NCI-H2107 (cell line): ENCODE measurements around the gene LGR5.
"Not testable (repeated sequence)": the region's sequence is repeated elsewhere in the genome, so short reads cannot be mapped to it uniquely, and the experiment has no call there.

Source experiments
- DNase-seq: peaks from one replicate; lab custom pipeline; 2025; lab: John Stamatoyannopoulos, UW

Gene LGR5

GRCh38 chr12:71552728-71553501 is 113.3 kb downstream of the LGR5 start:
- no peak for DNase-seq

GRCh38 chr12:71555191-71555590 is 115.6 kb downstream of the LGR5 start:
- DNase-seq, result no peak

DNA sequence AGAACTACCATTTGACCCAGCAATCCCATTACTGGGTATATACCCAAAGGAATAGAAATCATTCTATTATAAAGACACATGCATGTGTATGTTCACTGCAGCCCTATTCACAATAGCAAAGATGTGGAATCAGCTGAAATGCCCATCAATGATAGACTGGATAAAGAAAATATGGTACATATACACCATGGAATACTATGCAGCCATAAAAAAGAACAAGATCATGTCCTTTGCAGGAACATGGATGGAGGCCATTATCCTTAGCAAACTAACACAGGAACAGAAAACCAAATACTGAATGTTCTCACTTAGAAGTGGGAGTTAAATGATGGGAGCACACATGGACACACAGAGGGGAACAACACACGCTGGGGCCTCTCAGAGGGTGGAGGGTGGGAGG is 116.2 kb downstream of the LGR5 start:
- DNase-seq, result not testable (repeated sequence)

DNA sequence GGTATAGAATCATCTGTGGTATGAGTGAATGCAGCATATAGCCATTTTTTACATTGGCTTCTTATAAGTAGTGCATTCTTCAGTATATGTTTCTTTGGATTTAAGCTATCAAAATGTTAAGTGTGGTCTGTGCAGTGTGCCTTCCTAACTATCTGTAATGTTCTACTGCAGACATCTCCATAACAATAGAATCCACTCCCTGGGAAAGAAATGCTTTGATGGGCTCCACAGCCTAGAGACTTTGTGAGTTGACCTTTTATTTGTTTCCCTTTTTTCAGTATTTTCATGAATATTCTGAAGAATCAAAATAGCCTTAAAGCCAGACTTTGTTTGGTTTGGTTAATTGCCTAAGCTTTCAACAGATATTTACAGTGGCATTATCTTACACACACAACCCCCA is 116.8 kb downstream of the LGR5 start:
- no peak for DNase-seq

DNA sequence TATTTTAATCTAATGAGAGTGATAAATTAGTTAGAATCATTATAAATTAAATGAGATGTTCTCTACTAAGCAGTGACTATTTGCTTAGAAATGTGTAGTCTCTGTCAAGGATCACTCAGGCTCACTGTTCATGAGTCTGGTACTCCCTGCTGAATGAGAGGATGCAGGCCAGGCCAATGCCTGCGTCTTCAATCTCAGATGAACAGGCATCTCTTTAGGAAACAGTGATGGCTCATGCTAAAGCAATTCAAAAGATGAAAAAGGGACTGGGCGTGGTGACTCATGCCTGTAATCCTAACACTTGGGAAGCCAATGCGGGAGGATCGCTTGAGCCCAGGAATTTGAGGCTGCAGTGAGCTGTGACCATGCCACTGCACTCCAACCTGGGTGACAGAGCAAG is 117.3 kb downstream of the LGR5 start:
- DNase-seq, result no peak

GRCh38 chr12:71558445-71558844 is 118.8 kb downstream of the LGR5 start:
- DNase-seq, result no peak

DNA sequence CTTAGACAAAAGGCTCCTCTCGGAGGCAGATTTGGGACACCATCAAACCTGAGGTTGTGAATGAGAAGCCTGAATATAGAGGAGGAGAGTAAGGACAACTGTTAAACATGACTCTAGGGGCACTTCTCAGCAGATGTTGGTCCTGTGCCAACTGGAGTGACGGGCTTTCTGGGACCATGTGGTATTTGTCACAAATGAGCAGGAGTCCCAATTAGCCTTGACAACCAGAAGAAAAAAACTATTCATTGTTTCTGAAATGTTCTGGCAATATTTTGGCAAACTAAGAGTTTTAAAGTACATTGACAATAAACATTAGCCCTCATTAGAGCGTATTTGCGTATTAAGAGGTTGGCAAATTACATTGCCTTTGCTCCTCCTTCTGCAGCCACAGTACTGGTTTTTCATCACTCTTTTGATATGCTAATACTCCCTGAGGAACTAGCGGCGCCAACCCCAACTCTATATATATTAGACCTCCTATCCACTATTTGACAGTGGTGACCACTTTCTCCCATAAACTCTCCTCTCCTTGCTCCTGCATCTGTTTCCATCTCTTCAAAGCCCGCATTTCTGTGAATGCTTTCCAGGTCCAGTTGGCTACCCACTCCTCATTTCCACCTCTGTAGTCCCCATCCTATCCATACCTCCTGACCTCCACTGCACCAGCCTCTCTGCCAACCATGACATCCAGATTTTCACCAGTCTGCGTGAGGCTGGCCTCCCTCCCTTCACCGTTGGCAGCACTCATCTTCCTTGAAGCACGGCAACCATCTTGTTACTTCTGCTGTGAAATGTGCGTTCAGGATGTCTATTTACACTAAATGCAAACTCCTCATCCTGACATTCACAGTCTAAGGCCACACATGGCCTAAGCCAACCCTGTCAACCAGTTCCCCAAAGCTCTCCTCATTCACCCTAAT is 123.3 kb downstream of the LGR5 start:
- DNase-seq, result no peak

DNA sequence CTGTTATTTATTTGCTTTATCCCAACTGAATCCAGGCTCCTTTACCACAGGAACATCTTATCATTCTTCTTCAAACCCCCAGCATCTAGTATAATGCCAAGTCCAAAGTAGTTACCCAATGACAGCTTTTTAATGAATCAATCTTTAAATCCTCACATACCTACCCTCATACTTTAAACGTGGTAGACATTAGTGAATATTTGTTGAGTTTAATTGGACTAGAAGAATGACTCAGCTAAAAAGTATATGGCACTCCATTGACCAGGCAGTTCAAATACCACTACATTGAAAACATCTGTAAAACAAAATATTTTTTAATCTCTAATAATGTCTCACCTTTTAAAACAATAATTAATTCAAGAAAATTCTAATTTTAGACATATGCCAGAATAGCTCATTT is 125.9 kb downstream of the LGR5 start:
- no peak for DNase-seq

DNA sequence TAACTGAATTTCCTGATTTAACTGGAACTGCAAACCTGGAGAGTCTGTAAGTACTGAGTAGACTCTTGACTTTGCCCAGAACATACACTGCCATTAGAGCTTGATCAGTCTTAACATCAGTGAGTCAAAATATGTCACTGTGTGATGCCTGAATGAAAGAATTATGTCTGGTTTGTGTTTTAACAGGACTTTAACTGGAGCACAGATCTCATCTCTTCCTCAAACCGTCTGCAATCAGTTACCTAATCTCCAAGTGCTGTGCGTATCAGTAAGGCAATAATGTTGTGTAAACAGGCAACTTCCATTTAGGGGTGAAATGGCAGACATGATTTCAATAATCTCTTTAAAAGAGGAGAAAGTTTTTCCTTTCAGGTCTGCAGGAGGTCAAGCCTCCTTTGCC is 127.1 kb downstream of the LGR5 start:
- DNase-seq, result no peak

DNA sequence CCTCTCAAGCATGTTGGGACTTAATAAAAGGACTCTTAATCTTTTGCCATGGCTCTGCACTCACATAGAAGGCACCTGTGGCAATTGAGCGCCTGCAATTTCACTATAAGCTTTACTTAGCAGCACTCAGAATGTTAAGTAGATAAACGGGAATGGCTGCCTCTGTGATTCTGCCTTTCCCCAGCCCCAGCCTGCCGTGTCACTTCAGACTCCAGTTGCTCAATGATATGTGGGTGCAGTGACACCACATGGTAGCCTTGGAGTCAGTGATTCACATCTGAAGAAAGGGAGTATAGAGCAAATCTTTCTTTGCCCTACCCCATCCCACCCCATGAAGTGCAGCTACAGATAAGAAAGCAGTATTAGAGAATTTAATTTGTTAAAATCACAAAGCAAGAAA is 127.9 kb downstream of the LGR5 start:
- DNase-seq, result no peak

- not testable (repeated sequence) for DNase-seq
Observed at GRCh38 chr12:71569885-71570284, 130.3 kb downstream of the LGR5 start.

- no peak for DNase-seq
Observed at GRCh38 chr12:71576496-71576895, 136.9 kb downstream of the LGR5 start.

GRCh38 chr12:71578694-71579258 is 139.2 kb downstream of the LGR5 start:
- no peak for DNase-seq

DNA sequence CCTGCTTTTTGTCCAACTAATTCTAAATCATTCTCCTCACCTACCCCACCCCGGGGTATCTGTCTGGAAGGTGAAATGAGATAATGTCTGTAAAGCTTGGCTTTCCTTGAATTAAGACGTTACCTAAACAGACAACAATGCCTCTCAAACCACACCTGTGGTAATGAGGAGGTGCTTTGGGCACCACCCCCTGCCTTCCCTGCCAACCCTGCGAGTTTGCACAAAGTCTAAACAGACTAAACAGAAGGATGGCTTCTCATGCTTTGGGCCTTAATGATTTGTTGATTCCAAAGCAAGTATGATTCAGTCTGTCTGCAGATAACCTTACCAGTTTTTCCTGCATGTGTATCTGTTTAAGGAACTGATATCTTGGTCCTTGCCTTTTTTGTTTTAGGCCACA is 141.6 kb downstream of the LGR5 start:
- no peak for DNase-seq

DNA sequence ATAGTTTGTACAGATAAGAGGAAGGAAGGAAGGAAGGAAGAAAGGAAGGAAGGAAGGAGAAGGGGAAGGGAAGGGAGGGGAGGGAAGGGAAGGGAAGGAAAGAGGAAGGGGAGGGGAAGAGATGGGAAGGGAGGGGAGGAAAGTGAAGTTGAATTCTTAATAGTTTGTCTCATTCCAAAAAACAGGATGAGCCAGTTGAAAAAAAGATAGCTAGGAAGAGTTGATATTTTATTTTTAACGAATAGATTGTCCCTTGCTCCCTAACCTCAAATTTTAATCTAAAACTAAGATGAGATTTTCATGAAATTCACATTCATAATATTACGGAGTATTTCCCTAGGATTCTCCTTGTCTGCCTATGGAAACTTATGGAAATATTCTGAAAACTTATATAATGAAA is 143.3 kb downstream of the LGR5 start:
- DNase-seq, result no peak

- DNase-seq, result no peak
Observed at GRCh38 chr12:71584356-71584755, 144.8 kb downstream of the LGR5 start.

- no peak for DNase-seq
Observed at GRCh38 chr12:71585218-71585617, 145.6 kb downstream of the LGR5 start.

DNA sequence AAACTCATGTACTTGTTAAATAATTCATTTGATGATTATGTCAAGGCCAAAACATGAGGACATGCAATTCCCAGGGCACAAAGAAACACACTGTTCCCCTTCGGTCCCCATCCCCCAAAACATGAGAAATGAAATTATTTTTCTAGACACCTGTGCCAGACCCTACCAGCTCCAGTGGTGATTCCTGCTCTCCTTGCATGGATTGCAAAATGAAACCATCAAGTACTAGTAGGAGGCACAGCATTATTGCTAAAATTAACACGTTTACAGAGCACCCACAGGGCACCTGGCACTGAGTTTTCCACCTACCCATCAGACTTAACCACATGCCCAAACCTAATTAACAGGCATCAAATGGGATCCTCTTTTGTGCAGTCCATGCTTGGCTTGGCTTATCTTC is 147.4 kb downstream of the LGR5 start:
- no peak for DNase-seq

- no peak for DNase-seq
Observed at GRCh38 chr12:71589478-71589881, 149.9 kb downstream of the LGR5 start.

GRCh38 chr12:71591601-71592000 is 152.0 kb downstream of the LGR5 start:
- no peak for DNase-seq

- no peak for DNase-seq
Observed at GRCh38 chr12:71592841-71593240, 153.2 kb downstream of the LGR5 start.

GRCh38 chr12:71594214-71594948 is 154.8 kb downstream of the LGR5 start:
- no peak for DNase-seq
